NCI-H446 (cell line): Measurements from ENCODE around the gene CENPL.
"Not testable (repeated sequence)": the region's sequence is repeated elsewhere in the genome, so short reads cannot be mapped to it uniquely, and the experiment has no call there.

Experiments
- DNase-seq, 2 experiments: peaks; one replicate each; lab custom pipeline; 2025; lab: John Stamatoyannopoulos, UW

The CENPL gene

DNA sequence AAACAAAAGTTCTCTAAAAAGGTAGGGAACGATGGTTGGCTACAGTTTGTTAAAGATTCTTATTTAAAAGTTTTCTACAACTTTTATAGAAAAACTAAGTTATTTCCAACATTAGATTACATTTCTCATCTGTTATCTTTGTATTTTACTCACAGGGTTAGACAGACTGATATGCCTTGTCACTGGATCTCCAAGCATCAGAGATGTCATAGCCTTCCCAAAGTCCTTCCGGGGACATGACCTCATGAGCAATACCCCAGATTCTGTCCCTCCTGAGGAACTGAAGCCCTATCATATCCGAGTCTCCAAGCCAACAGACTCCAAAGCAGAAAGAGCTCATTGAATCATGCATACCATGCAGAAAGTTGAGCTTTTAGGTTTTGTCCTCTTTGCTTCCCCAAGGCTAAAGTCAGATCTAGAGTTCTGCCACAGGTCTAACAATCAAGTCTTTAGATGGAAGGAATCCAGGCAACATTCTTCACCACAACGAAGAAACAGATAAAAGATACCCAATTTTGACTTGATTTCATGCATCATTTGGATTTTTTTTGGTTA, 32.8 kb upstream of the CENPL start:
- no peak for DNase-seq

DNA sequence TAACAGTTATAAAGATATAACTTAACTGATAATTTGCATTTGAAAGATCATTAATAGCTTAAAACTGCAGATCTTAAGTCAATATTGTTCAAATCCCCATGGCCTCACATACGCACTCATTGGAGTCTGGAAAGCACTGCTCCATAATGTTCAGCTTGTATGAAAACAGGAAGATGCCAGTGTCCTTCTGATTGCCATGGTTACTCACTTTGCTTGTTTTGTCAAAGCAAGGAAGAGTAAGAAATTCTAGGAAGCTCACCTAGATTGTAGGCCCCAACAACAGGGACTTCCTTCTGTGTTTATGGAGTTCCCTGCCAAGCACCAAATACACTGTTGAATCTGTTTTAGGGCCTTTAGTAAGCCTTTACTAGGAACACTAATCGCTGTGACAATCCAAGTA, 32.2 kb upstream of the CENPL start:
- no peak for DNase-seq

DNA sequence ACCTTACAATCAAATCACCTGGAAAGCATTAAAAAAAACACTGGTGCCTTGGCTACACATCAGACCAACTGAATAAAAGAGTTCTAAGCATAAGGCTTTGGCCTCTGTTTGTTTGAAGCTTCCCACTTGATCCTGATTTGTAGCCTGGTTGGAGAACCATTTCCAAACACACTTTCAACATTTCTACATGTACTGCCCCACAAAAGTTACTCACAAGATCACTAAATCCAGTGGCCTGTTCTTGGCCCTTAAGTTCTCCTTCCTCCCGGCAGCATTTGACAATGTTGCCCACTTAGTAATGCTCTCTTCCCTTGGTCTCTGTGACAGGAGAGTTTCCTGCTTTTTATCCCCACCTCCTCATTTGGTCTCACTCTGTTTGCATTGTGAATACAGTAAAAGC, 31.3 kb upstream of the CENPL start:
- no peak for DNase-seq

DNA sequence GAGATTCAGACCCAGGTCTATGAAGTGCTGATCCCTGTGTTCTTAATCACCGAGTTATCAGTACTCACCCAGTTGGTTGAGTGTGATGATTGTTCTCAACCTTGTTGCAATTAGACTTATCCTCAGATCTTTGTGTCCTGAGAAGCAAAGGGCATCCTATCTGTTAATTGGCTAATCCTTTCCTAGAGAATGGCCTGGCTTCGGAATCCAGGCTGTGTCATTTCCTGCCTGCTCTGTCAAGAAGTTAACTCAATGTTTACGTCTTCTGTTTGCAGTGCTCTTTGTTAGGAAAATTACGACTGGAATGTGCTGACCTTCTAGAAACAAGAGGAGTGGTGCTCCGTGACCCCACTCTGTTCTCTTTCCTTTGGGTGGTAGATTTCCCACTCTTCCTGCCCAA, 28.4 kb upstream of the CENPL start:
- DNase-seq: no peak

DNA sequence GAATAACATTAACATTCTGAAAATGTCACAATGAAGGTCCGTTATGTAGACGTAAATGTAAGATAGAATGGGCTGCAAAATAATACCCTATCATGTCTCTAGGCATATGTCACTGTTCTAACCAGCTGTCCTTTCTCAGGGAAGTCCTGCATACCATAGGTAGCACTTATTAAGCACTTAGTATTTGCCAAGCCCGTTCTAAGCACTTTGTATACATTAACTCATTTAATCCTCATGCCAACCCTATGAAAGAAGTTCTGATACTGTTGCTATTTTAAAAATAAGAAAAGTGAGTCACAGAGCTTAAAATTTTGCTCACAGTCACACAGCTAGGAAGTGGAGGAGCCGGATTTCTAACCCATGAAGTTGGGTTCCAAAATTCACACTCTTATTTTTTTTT, 27.4 kb upstream of the CENPL start:
- no peak for DNase-seq

DNA sequence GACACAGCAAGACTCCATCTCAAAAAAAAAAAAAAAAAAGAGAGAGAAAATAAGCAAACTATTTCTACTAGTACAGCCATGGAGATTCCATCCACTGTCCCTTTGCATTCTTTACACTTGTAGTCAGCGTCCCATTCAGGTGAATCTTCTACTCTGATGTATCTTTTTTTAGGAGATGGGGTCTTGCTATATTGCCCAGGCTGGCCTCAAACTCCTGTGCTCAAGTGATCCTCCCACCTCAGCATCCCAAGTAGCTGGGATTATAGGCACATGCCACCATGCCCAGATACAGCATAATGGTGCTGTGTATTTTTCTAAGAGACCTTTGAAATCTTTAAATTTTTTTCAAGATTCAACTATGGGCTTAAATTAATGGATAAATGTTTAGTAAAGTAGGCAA, 8.1 kb upstream of the CENPL start:
- DNase-seq: no peak

DNA sequence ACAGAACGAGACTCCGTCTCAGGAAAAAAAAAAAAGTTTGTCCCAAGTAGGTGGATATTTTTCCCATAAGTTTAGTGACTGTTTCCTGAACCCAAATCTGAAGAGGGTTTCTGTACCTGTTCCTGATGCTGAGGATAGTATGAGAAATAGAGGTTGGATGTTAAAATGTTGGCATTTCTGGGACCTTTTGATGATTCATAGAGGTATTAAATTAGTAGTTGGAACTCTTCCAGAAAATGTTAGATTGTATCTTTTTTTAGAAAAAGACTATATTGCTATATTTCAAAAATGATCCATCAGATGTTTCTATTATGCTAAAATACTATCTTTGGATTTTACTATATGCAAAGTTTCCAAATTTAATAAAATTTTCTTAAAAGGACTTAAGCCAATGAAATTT, 2.9 kb upstream of the CENPL start:
- DNase-seq: no peak

DNA sequence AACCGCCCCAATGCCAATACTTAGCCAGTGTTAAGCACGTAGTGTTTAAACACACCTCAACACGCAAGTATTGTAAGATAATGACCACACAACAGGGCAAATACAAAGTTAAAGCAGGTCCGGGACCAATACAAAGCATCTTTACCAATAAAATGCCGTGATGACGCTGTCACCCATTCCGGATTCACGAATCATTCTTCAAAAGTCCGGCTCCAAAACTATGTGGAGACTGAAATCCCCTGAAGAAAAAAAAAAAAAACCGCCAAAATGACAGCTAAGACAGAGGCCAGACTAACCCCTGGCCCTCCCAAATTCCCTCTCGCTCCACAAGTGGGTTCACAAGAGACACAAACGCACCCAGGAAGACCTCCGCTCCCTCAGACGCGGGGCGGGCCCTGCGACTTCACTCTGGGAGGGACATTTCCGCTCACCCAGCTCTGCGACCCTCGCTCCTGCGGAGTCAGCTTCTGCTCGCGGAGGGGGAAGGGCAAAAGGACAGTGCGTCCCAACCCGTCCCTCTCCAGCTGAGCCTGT, 835 bp downstream of the CENPL start:
- no peak for DNase-seq

DNA sequence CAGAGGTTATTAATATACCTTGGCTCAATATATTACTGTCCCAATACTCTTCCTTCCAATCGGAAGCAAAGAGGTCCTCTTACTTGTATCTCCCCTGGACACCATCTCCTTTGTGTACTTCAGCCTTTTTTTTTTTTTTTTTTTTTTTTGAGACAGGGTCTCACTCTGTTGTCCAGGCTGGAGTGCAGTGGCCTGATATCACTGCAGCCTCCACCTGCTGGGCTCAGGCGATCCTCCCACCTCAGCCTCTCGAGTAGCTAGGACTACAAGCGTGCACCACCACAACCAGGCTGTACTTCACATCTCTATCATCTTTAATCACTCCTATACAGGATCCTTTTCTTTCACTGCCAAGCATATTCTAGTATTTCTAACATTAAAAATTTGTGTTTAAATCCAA, 3.0 kb downstream of the CENPL start:
- DNase-seq: no peak

DNA sequence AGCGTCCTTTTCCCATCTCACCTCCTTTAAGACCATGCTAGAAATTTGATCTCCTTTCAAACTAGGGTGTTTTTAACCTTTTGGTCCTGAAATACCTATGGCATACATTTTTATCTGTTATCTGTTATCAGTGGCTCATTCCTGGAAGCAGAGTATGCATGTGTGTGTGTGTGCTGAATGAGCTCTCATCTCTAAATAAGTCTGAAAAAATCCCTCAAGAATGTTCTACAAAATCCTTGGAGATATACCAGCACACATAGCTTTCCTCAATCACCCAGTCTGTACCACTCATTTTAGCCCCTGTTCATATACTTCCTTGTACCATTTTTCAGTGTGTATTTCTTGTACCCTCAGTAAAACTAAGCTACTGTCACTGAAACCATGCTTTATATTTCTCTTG, 6.2 kb downstream of the CENPL start:
- no peak for DNase-seq

DNA sequence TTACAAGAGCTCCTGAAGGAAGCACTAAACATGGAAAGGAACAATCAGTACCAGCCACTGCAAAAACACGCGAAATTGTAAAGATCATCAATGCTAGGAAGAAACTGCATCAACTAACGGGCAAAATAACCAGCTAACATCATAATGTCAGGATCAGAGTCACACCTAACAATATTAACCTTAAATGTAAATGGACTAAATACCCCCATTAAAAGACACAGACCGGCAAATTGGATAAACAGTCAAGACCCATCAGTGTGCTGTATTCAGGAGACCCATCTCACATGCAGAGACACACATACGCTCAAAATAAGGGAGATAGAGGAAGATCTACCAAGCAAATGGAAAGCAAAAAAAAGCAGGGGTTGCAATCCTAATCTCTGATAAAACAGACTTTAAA, 11.0 kb downstream of the CENPL start:
- DNase-seq: not testable (repeated sequence)

DNA sequence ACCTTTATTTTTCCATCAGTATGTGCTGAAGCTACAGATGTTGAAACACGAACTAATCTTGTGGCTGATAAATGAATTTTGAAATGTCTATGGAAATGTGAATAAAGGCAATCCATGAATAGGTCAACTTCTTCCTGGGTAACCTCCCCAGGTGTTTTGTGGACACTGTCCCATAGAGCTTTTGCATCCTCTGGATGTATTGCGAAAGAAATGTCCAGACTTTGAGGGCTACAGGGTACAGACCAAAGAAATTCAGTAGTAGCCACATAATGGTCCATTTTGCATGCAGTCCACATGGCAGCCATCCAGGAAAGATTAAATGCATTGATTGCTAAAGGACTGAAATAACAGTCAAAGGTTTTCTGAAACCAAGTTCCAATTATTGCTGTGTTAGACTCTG, 21.7 kb downstream of the CENPL start:
- no peak for DNase-seq

DNA sequence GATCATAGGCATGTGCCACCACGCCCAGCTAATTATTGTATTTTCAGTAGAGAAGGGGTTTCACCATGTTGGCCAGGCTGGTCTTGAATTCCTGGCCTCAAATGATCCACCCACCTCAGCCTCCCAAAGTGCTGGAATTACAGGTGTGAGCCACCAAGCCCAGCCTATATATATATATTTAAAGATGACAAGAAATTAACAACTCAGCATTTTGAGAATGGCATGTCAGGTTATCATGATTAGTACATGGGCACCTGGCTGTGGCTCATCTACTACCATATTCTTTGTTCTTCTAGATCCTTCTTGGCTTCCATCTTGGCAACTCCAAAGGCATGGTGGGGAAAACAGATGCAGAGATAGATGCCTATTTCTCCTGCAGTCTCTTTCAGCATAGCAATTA, 24.7 kb downstream of the CENPL start:
- DNase-seq: not testable (repeated sequence)

DNA sequence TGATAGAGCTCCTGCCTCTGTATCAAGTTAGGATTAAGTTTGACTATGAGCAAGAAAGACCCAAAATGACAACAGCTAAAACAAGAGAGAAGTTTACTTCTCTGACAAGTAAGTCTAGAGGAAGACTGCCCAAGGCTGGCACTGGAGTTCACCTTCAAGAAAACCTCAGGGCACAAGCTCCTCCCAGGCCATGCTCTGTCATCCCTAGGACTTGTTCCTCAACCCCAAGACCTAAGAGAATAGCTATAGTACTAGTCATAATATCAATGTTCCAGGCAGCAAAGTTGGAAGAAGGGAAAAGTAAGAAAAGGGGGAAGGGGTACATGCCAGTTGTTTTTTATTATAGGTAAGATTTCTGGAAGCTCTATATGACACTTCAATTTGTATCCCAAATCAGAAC, 26.6 kb downstream of the CENPL start:
- DNase-seq: no peak

DNA sequence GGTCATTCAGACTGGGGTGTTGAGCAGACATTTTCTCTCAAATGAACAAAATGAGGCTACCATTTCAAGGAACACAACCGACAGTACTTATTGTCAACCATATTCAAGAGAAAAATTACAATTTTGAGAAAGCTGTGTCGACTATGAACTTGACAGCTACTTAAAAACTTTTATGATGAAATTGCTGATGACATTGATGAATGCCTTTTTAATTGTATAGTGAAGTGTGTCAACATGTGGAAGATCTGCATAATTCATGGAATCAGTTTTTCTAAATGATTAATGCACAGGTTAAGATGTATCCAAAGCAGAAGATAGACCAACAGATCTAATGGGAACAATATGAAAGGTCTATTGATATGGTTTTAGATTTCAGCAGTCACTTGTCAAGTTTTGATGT, 34.8 kb downstream of the CENPL start:
- DNase-seq: no peak

DNA sequence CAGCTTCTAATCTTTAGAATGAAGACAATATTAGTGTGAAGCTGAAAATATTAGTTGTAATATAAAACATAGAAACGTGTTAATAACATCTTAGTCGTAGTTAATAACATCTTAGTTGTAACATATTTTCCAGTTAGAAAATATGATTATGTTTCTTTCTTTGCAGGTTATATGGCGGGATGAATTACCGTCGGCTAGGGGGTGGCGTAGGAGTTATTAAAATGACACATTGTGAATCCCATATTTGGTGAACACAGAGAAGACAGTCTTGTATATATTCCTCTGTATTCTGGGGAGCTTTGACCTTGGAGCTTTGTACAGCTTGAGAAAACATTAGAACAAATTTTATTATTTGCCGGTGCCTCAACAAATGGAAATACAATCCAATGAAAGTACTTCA, 39.7 kb downstream of the CENPL start:
- no peak for DNase-seq

DNA sequence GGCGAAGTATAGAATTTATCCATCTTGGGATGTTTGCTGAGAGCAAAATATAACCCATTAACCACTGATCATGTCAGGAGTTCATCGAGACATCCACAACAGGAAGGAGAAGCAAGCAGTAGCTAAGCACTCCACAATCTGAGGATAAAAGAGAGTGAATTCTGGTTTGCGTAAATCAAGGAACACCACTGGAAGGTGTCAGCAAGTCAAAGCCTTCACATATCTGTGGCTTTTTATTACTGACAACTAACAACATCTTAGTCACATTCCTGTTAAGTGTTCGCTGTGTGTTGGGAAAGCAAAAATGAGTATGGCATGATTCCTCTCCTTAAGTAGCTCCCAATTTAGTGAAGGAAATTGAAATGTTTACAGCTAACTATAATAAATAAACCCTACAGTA, 44.7 kb downstream of the CENPL start:
- DNase-seq: no peak

DNA sequence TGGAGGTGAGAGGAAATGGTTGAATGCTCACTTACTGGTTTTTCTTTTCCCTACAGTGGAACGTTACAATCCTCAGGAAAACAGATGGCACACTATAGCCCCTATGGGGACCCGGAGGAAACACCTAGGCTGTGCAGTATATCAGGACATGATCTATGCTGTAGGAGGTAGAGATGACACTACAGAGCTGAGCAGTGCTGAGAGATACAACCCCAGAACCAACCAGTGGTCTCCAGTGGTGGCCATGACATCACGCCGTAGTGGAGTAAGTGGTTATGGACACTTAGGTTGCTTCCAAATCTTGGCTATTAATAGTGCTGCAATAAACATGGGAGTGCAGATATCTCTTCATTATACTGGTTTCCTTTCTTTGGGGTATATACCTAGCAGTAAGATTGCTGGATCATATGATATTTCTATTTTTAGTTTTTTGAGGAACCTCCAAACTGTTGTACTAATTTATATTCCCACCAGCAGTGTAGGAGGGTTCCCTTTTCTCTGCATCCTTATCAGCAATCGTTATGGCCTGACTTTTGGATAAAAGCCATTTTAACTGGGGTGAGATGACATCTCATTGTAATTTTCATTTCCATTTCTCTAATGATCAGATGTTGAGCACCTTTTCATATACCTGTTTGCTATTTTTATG, 49.0 kb downstream of the CENPL start:
- DNase-seq: no peak

DNA sequence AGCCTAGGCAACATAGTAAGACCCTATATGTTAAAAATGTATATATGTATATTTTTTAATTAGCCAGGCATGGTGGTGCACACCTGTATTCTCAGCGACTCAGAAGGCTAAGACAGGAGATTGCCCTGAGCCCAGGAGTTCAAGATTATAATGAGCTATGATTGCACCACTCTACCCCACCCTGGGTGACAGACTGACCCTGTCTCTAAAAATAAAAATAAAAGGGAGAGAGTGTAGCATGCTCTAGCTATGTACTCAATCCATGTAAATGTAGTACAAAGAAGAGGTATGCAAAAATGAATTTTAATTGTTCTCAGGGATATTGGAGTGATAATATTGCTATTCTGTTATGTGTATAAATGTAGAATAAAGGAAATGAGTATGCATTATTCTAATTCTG, 53.1 kb downstream of the CENPL start:
- no peak for DNase-seq

DNA sequence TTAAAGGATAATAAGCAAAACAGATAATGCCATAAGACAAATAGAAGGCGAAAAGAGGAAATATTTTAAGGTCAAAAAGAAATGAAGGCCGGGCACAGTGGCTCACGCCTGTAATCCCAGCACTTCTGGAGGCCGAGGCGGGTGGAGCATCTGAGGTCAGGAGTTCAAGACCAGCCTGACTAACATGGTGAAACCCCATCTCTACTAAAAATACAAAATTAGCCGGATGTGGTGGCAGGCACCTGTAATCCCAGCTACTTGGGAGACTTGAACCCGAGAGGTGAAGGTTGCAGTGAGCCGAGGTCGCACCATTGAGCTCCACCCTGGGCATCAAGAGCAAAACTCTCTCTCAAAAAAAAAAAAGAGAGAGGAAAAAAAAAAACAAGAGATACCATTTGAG, 54.4 kb downstream of the CENPL start:
- DNase-seq: not testable (repeated sequence)

DNA sequence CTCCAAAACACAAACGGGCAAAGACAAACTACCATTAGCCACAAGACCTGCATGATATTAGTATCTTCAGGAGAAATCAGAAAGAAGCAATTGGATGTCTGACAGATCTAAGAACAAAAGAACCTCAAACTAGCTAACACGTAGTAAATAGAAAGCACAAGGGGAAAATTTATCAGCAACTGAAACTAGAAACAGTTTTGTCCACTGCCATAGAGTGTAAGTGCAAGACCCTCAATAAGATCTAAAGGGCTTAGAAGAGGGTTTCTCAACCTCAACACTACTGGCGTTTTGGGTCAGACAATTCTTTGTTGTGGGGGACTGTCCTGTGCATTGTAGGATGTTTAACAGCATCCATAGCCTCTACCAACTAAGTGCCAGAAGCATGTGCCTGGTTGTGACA, 55.9 kb downstream of the CENPL start:
- no peak for DNase-seq

DNA sequence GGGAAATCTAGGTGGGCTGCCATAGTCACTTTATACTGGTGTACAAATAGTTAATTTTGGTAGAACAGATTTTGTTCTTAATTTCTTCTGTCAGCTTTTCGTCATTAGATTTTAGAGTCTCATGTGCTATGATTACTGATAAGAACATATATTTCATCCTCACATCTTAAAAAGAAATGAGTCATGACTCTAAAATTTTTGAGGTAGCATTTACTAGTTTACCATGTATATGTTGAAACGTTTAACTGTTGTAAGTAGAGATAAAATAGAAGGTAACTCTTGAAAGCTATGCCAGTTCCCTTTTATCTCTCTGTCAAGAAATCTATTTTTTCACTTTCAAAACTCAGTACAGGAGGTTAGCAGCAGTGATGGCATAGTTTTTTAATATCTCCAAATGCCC, 56.5 kb downstream of the CENPL start:
- no peak for DNase-seq

DNA sequence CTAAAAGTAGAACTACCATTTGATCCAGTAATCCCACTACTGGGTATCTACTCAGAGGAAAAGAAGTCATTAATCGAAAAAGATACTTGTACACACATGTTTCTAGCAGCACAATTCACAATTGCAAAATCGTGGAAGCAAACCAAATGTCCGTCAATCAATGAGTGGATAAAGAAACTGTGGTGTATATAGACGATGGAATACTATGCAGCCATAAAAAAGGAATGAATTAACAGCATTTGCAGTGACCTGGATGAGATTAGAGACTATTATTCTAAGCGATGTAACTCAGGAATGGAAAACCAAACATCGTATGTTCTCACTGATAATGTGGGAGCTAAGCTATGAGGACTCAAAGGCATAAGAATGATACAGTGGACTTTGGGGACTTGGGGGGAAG, 60.4 kb downstream of the CENPL start:
- not testable (repeated sequence) for DNase-seq

DNA sequence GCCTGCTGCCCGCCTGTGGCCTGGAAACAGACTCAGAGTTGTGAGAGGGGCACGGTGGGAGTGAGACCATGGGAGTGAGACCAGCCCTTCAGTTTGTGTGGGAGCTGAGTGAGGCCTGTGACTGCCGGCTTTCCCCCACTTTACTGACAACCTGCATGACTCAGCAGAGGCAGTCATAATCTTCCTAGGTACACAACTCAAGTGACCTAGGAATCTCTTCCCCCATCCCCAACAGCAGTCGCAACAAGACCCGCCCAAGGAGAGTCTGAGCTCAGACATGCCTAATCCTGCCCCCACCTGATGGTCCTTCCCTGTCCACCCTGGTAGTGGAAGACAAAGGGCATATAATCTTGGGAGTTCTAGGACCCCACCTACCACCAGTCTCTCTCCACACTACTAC, 65.7 kb downstream of the CENPL start:
- DNase-seq: no peak
